Cardiac fibroblast (primary cell): ENCODE data around the gene RIMS3.

Experiments
- DNase-seq, 2 donors: peaks; one replicate each; pipeline versions ENCODE4 v3.0.0 to v3.0.0-alpha.2; 2010; ENCODE audit warnings: low read depth in 2 of 2
- H3K4me3 ChIP-seq, 2 donors: replicated peaks in 1 of 2; 1 replicate in 1 of 2; 2 replicates in 1 of 2; pipeline ENCODE4 v1.5.1; 2011; ENCODE audit warnings: low read depth in 2 of 2, low read length in 2 of 2, mild to moderate bottlenecking in 2 of 2, moderate library complexity in 1 of 2
- CTCF ChIP-seq: IDR thresholded peaks from one replicate; pipeline ENCODE4 v1.5.1; 2011; ENCODE audit warnings: low read depth, mild to moderate bottlenecking, low read length, inconsistent platforms

Gene RIMS3

DNA sequence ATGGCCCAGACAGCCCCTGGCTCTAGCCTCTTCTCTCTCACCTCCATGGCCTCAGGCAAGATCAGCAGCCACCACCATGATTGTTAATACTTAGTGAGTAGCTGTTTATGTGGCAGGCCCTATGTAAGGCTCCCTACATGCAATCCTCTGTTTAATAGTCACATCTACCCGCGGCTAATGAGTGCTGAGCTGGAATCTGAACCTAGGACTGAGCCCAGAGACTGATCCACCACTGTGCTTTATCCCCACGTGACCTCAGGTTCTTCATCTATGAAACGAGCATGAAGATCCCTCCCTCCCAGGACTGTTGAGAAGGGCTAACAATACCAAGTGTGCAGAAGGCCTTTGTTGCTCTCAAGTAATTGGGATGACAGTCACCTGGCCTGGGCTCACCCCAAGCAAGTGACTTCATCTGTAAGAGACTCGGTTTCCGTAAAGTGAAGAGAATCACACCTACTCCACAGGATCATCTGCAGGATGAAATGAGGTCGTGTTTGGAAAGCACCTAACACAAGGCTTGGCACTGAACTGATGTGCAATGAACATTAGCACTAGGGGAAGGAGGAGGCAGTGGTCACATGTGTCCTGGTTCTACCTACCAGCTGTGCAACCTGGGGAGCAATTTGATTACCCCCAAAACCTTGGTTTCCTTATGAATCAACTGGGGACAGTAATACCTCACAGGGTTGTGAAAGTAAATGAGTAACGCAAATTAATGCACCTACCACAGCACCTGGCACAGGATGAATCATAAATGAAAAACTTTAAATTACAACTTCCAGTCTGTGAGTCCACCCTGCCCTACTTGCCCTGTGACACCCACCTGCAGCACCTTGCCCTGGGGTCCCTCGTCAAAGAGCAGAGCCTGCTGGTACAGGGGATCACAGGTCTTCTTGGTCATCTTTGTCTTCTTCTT, 37.2 kb downstream of the RIMS3 start:
- H3K4me3 ChIP-seq, result no peak overlapping the region
- no peak for TF ChIP-seq CTCF
- no peak for DNase-seq

DNA sequence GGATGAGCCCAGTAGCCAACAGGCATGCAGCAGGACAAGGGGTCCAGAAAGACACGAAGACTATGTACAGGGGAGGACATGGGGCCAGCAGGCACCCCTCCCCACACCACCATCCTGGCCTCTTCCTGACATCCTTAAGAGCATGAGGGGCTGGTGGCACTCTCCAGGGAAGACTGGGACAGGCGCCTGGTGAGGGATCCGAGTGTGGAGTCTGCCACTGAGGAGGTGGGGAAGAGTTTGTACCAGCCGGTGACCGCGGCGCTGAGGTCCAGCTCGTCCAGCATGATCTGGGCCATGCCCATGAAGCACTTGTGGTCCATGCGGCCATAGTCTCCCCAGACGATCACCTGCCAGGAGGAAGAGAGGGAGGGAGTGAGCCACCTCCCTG, 39.1 kb downstream of the RIMS3 start:
- no peak for DNase-seq
- no peak for TF ChIP-seq CTCF

DNA sequence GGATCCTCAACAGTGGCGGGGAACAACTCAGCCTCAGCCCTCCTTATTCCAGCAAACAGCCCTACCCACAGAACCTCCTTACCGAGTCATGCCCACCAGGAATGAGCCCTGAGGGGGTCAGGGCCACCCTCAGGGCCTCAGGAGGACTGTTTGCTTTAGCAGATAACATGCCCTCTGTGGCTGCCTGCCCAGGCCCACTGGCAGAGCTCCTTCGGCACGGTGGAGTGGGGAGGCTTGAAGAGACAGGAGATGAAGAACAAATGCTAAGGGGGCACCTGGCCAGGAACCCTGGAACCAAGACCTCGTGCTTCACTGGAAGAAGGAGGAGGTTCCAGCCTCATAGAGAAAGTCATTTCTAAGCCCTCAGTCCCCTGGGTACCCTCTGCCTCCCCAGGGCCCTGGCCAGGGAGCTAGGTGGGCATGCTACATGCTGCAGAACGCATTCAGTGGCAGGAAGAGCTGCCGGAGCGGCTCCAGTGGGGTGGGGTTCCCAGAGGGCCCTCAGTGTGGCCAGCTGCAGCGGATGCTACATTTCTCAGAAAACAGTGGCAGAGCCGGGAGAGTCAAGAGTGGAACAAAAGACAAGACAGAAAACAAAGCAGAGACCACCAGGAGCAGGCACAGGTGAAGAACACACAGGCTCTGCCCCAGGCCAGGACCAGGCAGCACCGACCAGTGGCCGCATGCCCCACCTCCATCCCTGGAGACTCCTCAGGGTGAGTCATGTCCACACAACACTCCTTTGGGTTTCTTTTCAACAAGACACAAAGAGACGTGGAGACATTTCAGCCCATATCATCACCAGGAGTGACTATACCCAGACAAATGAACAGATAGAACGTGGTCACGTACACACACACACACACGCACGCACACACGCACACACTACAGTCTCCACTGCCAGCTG, 39.8 kb downstream of the RIMS3 start:
- TF ChIP-seq CTCF, result no peak
- H3K4me3 ChIP-seq, result no peak overlapping the region
- DNase-seq, result peak; percentile 13 to 68

More for the DNA sequence above, 39.1 kb downstream of the RIMS3 start:
- no peak overlapping the region for H3K4me3 ChIP-seq

GRCh38 chr1:40625076-40625475, 40.4 kb downstream of the RIMS3 start:
- H3K4me3 ChIP-seq, result no peak overlapping the region
- TF ChIP-seq CTCF, result peak; percentile 52
- DNase-seq, result peak; percentile 25 to 26

DNA sequence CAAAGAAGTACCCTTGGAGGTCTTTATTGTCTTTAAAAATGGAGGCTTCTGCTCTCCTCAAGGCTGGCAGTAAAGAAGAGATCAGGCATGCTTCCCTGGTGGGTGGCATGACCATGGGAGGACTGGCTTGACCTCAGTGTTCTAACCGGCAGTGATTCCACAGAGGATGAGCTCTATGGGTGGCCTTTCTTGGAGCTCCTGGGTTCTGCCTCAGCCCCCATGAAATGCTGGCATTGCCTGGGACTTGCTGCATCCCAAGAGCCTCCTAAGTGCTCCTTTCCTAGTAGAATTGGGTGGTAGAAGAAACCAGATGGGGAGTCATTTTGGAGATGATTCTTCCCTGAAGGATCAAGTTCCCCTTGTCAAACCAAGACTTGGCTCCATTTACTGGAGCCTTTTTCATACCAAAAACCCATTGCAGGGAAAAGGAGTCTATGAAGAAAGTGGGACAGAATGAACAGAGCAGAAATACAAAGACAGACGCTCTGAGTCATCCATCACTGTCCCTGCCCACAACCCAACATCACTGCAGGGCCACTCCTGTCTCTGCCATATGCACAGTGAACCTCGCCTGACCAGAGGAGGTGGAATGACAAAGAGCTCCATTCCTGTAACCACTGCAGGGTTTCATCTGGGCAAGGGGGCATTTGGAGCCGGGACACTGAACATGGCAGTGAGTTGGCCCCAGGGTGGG, 42.4 kb downstream of the RIMS3 start:
- DNase-seq, result no peak
- no peak overlapping the region for H3K4me3 ChIP-seq
- TF ChIP-seq CTCF, result no peak

- no peak overlapping the region for H3K4me3 ChIP-seq
- no peak for DNase-seq
- no peak for TF ChIP-seq CTCF
Measured at GRCh38 chr1:40621821-40622450, 43.5 kb downstream of the RIMS3 start.
